Measurements from ENCODE around the gene C1QL4. TPM values are rescaled to one million over a fixed set of nuclear protein-coding genes. Genes with fewer than 3 reads are reported as not detected.
"Not testable (repeated sequence)": the region's sequence is repeated elsewhere in the genome, so short reads cannot be mapped to it uniquely, and the experiment has no call there.

Gene C1QL4
- total RNA-seq, 4 donors from 2014 or later, result 1.7 TPM; not detected in 3

DNA sequence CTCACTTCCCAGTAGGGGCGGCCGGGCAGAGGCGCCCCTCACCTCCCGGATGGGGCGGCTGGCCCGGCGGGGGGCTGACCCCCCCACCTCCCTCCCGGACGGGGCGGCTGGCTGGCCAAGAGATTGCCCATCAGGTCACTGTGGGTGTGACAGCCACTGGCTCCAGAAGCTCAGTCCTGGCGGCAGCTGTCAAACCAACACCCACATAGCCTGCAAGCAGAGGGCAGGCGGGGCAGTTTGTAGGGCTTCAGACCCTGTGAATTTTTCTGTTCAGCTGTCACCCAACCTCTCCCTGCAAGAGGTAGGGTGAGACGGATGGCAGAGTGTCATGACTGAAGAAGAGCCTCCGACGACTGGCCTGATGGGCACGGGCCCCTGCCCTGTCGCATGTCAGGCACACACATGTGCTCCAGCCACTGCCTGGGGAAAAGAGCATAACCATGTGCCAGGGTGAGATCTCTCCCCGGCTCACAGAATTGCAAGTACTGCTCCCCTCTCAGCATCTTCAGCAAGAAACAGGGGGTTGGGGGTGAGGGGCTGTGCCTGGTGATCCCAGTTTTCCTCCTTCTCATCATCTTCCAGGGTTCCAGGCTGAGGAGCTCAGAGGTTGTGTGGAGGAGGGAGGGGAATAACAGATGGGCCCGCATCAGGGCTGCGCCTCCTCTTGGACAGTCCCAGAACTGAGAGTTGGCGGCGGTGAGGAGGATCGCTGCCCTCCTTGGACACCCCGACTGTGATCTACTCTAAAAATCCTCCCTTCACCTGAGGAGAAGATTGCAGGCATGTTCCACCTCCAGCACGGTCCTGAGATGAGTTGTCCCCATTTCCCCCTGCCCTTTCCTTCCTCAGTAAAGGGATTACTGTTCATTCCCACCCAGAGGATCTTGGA lies 53.2 kb downstream of the C1QL4 start:
- Histone ChIP-seq H3K4me3 (no peak overlapping the region), H3K4me1 (no peaks in the 10 kb centered on the region), H3K27ac (no peak overlapping the region), H3K9me3 (no peaks in the 10 kb centered on the region), H3K27me3 (no peaks in the 10 kb centered on the region), H3K36me3 (no peaks in the 10 kb centered on the region)
- intact Hi-C loops (cut with DNase I; ENCODE audit: low total_unique reads), result loop anchor here (10.0 kb wide), 1 partner anchor 61 kb away; the partner anchor contains the start of gene DNAJC22
- no peak for DNase-seq
- no peak for TF ChIP-seq POLR2A (IDR thresholded peaks at IDR 0.05)
- TF ChIP-seq, protein P1, sequence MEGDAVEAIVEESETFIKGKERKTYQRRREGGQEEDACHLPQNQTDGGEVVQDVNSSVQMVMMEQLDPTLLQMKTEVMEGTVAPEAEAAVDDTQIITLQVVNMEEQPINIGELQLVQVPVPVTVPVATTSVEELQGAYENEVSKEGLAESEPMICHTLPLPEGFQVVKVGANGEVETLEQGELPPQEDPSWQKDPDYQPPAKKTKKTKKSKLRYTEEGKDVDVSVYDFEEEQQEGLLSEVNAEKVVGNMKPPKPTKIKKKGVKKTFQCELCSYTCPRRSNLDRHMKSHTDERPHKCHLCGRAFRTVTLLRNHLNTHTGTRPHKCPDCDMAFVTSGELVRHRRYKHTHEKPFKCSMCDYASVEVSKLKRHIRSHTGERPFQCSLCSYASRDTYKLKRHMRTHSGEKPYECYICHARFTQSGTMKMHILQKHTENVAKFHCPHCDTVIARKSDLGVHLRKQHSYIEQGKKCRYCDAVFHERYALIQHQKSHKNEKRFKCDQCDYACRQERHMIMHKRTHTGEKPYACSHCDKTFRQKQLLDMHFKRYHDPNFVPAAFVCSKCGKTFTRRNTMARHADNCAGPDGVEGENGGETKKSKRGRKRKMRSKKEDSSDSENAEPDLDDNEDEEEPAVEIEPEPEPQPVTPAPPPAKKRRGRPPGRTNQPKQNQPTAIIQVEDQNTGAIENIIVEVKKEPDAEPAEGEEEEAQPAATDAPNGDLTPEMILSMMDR (IDR thresholded peaks at IDR 0.05), result no peak

DNA sequence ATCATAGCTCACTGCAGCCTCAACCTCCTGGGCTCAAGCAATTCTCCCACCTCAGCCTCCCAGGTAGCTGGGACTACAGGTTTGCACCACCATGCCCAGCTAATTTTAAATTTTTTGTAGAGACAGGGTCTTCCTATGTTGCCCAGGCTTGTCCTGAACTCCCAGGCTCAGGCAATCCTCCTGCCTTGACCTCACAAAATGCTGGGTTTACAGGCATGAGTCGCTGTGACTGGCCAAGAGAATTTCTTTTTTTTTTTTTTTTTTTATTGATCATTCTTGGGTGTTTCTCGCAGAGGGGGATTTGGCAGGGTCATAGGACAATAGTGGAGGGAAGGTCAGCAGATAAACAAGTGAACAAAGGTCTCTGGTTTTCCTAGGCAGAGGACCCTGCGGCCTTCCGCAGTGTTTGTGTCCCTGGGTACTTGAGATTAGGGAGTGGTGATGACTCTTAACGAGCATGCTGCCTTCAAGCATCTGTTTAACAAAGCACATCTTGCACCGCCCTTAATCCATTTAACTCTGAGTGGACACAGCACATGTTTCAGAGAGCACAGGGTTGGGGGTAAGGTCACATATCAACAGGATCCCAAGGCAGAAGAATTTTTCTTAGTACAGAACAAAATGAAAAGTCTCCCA lies 54.1 kb downstream of the C1QL4 start:
- H3K4me3 ChIP-seq, H3K4me1 ChIP-seq, H3K27me3 ChIP-seq, H3K27ac ChIP-seq, H3K9me3 ChIP-seq, H3K36me3 ChIP-seq, DNase-seq: not testable (repeated sequence)
- intact Hi-C loops (cut with DNase I; ENCODE audit: low total_unique reads), result loop anchor here (10.0 kb wide), 1 partner anchor 62 kb away; the partner anchor contains the start of gene DNAJC22

Other genes starting within 250 kb of the C1QL4 start
- gene DHH, start 242.4 kb downstream of the C1QL4 start, total RNA-seq, result 1 to 10 TPM in 2 of 4 donors, under 1 TPM in 1, not detected in 1; 0.26 to 1.7 (median 1.5) TPM
- 100 to 1,000 TPM in 1 of 4 donors, 10 to 100 TPM in 3; 22.1 to 114 (median 43.2) TPM for gene LMBR1L, start 226.3 kb downstream of the C1QL4 start, total RNA-seq
- gene TUBA1B, start 205.8 kb downstream of the C1QL4 start, total RNA-seq, result 100 to 1,000 TPM; 374 to 912 (median 498) TPM
- gene TUBA1A, start 148.1 kb downstream of the C1QL4 start, total RNA-seq, result 100 to 1,000 TPM; 241 to 900 (median 352) TPM
- gene TUBA1C, start 72.1 kb downstream of the C1QL4 start, total RNA-seq, result 10 to 100 TPM; 30.7 to 90.0 (median 74.6) TPM
- gene PRPH, start 42.0 kb downstream of the C1QL4 start, total RNA-seq, result 1 to 10 TPM in 2 of 4 donors, not detected in 2; 4.7 to 5.6 TPM
- 10 to 100 TPM in 1 of 4 donors, 1 to 10 TPM in 1, not detected in 2; 1.8 to 10.2 TPM for gene TROAP, start 13.9 kb downstream of the C1QL4 start, total RNA-seq
- 1 to 10 TPM in 1 of 4 donors, not detected in 3; 4.5 TPM for gene DNAJC22, start 9.7 kb upstream of the C1QL4 start, total RNA-seq
- gene SPATS2, start 30.3 kb upstream of the C1QL4 start, total RNA-seq, result 10 to 100 TPM in 2 of 4 donors, 1 to 10 TPM in 2; 3.3 to 46.0 (median 16.0) TPM
- 1 to 10 TPM in 1 of 4 donors, under 1 TPM in 2, not detected in 1; under 0.01 to 1.7 (median 0.43) TPM for gene KCNH3, start 201.8 kb upstream of the C1QL4 start, total RNA-seq
- 10 to 100 TPM; 20.0 to 81.2 (median 50.4) TPM for gene MCRS1, start 231.0 kb upstream of the C1QL4 start, total RNA-seq

All from uterus (tissue), 4 donors.